ENCODE results near the gene NOP58.

Gene NOP58

GRCh38 chr2:202335791-202336467, 70.4 kb downstream of the NOP58 start:
- Histone ChIP-seq H3K9me3 (ENCODE audit: control insufficient read depth, insufficient read depth, low read length) (no peaks in the 10 kb centered on the region), H3K9ac (ENCODE audit: low read depth, low read length) (no peak overlapping the region), H3K36me3 (ENCODE audit: insufficient read depth, low read length) (no peaks in the 10 kb centered on the region), H3K4me1 (ENCODE audit: insufficient read depth, low read length) (no peaks in the 10 kb centered on the region)

- no peak overlapping the region for H3K9ac ChIP-seq (ENCODE audit: low read depth, low read length)
- no peaks in the 10 kb centered on the region for H3K9me3 ChIP-seq (ENCODE audit: control insufficient read depth, insufficient read depth, low read length)
- no peaks in the 10 kb centered on the region for H3K4me1 ChIP-seq (ENCODE audit: insufficient read depth, low read length)
- H3K36me3 ChIP-seq (ENCODE audit: insufficient read depth, low read length), result no peaks in the 10 kb centered on the region
These were observed 71.6 kb downstream of the NOP58 start for GRCh38 chr2:202337151-202337550.

GRCh38 chr2:202337706-202338346, 72.3 kb downstream of the NOP58 start:
- Histone ChIP-seq H3K4me1 (ENCODE audit: insufficient read depth, low read length) (no peaks in the 10 kb centered on the region), H3K9me3 (ENCODE audit: control insufficient read depth, insufficient read depth, low read length) (no peaks in the 10 kb centered on the region), H3K36me3 (ENCODE audit: insufficient read depth, low read length) (no peaks in the 10 kb centered on the region)

GRCh38 chr2:202339071-202339870, 73.7 kb downstream of the NOP58 start:
- H3K36me3 ChIP-seq (ENCODE audit: insufficient read depth, low read length), result no peaks in the 10 kb centered on the region
- no peaks in the 10 kb centered on the region for H3K9me3 ChIP-seq (ENCODE audit: control insufficient read depth, insufficient read depth, low read length)
- peaks cover 6% of the 10 kb centered on the region for H3K4me1 ChIP-seq (ENCODE audit: insufficient read depth, low read length)
- no peak overlapping the region for H3K9ac ChIP-seq (ENCODE audit: low read depth, low read length)

More at GRCh38 chr2:202337706-202338346, 72.3 kb downstream of the NOP58 start:
- no peak overlapping the region for H3K9ac ChIP-seq (ENCODE audit: low read depth, low read length)

GRCh38 chr2:202344178-202344577, 78.6 kb downstream of the NOP58 start:
- H3K4me1 ChIP-seq (ENCODE audit: insufficient read depth, low read length), result peaks cover 6% of the 10 kb centered on the region
- no peaks in the 10 kb centered on the region for H3K9me3 ChIP-seq (ENCODE audit: control insufficient read depth, insufficient read depth, low read length)
- H3K36me3 ChIP-seq (ENCODE audit: insufficient read depth, low read length), result no peaks in the 10 kb centered on the region
- H3K9ac ChIP-seq (ENCODE audit: low read depth, low read length), result no peak overlapping the region

- Histone ChIP-seq H3K9me3 (ENCODE audit: control insufficient read depth, insufficient read depth, low read length) (no peaks in the 10 kb centered on the region), H3K36me3 (ENCODE audit: insufficient read depth, low read length) (no peaks in the 10 kb centered on the region), H3K9ac (ENCODE audit: low read depth, low read length) (no peak overlapping the region), H3K4me1 (ENCODE audit: insufficient read depth, low read length) (peaks cover 6% of the 10 kb centered on the region)
These were observed 80.6 kb downstream of the NOP58 start for GRCh38 chr2:202346180-202346579.
